ENCODE results near the gene INS.
"Not testable (repeated sequence)": the region's sequence is repeated elsewhere in the genome, so short reads cannot be mapped to it uniquely, and the experiment has no call there.

GRCh38 chr11:2124736-2125484, 36.1 kb downstream of the INS start:
- TF ChIP-seq CTCF (IDR thresholded peaks at IDR 0.05; ENCODE audit: borderline replicate concordance, extremely low read depth, low read length, poor library complexity, severe bottlenecking); EZH2 (IDR thresholded peaks at IDR 0.05; ENCODE audit: borderline replicate concordance, low read depth, low read length, severe bottlenecking): not testable (repeated sequence)

Data from DND-41 (cell line).